HG03432 (cell line): ENCODE measurements around the gene RAI1.

Experiments used
- ATAC-seq: cut with Tn5 transposase; IDR thresholded peaks from one replicate; pipeline ENCODE4 v1.9.1; 2021; ENCODE audit warnings: mild to moderate bottlenecking, moderate library complexity; ENCODE audit not compliant: unreplicated experiment

Gene RAI1

DNA sequence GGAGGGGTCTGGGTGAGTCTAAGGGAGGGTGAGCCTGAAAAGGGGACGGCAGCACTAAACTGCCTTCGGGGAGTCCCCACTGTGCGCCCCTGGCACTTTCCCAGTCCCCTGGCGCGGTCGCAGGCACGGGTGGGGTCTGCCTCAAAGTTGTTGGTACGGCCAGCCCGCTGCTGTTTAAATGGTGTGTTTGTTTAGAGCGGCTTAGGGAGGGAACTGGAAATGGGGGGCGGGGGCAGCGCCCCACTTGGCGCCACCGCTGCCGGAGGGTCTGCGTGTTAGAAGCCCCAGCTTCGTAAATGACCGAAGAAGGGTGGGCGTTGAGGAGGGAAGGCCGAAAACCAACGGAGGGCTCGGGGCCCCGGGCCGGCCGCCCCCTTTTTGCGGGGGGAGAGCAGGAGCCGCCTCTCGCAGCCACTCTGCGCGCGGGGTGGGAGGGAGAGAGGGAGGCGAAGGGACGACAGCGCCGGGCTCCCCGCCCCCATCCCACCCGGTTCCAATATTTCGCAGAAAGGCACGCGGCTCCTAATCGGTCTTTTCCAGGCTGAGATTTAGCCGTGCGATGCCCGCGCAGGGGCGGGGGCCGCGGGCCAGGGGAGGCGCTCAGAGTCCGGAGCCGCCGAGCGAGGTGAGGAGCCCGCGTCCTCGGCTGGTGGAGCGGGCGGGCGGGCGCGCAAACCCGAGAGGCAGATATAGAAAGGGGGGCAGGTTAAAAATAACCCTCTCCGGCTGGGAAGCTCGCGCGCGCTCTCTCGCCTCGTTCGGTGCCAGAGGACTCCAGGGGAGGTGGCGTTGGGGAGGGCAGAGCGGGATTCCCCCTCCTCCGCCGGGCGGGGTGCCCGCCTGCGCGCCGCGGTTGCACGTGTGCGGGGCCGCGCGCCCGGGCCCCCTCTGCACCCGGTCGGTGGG lies 100.6 kb downstream of the RAI1 start:
- ATAC-seq = no peak

DNA sequence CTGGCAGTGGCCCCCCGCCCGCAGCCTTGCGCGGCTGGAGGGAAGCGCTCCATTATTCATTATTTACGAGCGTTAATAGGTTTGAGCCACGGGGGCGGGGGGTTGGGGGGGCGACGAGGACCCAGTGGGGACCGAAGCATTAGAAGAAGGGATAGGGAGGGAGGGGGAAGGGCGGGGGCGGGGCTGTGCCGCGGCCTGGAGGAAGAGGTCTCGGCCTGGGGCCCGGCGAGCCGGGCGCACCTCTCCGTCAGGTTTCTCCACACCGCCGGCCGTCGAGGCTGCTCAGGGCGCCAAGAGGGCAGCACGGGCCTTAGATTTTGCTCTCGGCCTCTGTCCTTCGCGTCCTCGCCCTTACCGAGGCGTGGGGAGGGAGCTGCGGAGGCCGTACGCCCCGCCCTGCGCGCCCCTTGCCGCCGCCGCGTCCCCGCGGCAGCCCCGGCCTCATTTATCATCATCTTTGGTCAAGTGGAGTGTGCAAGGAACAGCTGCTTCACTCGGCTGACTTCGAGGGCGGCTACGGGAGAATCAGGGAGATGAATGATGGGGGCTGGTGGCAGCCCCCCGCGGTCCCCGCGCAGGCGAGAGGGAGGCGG lies 101.4 kb downstream of the RAI1 start:
- ATAC-seq = peak; percentile 11

DNA sequence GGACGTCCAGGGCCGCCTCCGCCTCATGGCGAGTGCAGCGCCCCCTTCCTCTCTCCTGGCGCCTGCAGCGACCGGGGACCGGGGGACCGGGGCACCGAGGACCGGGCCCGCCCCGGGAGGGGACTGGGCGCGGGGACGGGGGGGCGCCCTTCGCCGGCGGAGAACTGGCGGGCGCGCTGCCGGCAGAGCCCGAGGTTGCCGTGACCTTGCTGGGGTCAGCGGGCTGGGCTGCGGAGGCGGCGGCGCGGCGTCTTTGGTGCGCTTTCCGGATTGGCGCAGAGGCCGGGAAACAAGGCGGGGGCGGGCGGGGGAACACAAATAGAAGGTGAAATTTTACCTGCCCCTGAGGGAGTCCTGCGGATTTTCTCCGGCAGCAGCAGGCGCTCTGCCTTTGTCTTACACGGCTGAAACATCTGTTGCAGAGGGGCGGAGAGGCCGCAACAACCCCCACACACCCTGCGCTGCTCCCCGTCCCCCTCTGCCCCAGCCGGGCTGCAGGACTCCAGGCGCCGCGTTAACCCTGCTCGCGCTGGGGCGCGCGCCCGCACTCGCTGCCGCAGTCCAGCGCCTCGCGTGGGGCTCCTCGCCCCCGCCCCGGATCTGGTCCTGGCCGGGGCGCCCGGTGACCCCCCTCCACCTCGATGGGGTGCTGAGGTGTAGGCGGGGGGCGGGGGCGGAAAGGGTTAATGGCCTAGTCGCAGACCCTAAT lies 102.0 kb downstream of the RAI1 start:
- peak; percentile 43 for ATAC-seq

DNA sequence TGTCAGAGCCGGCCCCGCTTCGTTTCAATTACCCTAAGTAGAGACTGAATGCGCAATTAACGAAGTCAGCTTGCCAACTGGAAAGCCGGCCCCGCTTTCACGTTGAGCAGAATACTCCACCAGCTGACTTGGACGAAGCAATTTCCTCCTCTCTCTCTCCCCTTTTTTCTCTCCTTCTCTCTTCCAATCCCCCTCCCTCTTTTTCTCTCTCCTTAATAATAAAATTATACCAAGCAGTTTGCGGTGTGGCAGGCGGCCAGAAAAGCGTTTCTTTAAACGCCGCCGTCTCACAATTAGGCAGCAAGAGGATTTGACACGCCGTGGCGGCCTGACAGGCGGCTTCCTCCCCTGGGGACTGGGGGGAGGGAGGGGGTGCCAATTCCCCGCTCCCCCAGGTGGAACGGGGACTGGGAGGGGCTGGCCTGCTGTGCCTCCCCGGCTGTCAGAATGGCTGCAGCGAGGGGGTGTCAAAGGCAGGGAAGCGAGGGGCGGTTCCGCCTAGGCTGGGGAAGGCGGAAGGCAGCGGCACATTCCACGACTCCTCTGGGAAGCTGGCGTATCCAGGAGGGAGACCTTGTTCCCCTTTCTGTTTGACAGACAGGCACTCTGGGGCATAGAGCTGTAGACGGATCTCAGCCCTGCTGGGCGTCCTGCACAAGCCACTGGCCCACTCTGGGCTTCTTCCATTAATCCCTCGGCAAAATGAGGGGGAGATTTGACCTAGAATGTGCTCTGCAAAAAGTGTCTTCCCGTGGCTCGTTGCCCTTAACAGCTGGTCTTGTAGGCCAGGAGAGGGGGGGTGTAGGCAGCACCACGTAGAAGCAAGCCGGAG lies 102.8 kb downstream of the RAI1 start:
- peak; percentile 25 for ATAC-seq

DNA sequence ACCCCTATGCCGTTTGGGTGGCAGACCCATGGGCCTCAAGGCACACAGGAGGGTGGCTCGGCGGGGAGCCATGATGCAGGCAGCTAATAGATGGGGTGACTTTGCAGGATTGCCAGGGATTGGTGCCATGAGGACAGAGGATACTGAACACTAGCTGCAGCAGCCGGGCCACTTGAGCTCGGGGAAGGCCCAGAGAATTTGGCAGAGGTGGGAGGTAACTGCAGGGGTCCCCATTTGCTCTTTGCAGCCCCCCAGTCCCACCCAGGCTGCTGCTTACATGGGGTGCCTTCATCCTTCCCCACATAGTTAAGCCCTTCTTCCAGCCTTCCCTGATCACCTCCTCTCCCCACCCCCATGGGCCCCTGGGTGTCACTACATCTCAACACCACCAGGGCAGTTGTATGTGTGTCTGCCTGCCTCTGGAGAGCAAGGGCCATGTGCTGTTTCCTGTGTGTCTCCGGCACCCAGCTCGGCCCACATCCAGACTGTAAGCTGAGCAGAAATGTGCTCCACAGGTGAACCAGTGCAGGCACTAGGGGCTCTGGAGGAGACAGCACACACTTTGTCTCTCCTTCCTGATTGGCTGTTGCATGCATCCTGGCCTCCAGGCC lies 103.5 kb downstream of the RAI1 start:
- ATAC-seq = no peak

DNA sequence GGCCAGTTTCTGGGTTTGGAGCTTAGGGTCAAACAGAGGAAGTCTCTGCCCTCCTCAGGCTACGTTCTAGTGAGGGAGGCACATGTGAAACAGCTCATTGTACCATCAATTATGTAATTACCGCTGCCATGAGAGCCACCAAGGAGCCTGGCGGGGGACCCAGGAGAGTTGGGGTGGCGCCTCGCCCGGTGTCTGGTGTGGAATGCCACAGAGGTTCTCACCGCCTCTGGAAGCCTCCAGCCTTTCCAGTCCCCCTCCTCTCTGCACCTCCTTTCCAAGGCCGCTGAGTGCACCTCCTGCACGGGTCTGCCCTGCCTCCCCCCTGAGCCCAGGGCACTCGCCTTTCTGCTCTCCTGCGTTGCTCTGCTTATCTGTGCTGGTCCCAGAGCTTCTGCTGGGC lies 104.1 kb downstream of the RAI1 start:
- no peak for ATAC-seq

DNA sequence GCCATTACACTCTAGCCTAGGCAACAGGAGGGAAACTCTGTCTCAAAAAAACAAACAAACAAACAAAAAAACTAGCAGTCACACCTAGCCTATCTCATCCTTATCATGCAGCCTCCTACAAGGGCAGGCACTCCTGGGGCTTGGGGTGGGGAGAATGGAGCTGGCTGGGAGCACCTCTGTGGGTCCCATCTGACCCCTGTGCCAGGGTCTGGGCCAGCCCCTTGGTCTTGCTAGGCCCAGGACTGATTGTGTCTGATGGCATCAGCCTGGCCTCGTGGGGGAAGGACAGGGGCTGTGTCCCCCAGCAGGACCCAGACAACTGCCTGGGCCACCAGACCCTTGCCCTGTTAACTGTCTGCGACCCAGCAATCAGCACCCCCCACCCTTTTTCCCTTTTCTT lies 105.7 kb downstream of the RAI1 start:
- no peak for ATAC-seq

DNA sequence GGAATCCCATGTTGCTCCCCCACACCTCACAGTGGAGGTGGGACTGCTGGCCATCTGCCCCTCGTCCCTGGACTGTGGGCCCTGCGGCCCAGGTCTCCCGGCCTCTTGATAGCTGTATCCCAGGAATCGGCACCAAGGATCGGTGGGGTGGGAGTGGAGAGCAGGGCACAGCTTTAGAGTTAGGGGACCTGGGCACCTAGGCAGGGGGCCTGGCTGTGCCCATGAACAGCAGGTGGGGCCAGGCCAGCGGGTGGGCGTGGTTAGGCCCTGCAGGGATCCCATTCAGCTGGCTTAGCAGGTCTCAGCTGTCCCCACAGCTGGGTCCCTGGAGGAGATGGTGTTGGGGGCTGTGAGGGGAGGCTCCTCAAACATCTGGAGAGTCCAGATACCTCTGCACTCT lies 106.3 kb downstream of the RAI1 start:
- ATAC-seq = no peak

DNA sequence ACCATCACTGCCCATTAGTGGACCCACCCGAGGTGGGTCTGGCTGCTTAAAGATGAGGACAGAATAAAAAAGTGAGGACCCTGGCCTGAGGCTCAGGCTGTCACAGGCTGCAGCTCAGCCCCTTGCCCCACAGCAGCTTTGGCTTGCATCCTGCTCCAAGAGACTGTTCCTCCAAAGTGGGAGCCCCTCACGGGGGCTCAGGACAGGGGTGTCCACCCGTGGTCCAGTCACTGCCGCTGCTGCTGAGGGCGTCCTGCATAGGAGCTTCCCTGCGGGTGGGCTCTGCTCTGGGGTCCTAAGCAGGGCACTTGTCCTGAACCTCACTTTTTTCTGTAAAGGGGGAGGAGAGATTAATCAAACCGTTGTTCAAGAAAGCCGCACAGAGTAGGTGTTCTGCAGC lies 107.7 kb downstream of the RAI1 start:
- no peak for ATAC-seq

DNA sequence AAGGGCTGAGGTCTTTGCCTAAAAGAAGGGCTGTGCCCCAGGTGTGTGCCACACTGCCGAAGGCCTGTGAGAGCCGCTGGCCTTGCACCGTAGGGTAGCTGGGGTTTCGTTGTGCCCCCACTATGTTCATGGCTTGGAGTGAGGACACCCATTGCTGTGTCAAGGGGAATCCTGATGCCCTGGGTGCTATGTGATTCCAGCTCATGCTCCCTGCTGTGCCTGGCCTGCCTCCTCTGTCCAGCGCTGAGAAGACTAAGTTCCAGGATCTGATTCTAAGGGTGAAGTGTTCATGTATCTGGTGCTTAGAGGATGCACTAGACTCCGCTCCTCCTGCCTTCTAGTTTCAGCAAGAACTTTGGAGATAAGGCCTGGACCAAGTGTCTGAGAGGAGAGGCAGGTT lies 108.2 kb downstream of the RAI1 start:
- no peak for ATAC-seq

DNA sequence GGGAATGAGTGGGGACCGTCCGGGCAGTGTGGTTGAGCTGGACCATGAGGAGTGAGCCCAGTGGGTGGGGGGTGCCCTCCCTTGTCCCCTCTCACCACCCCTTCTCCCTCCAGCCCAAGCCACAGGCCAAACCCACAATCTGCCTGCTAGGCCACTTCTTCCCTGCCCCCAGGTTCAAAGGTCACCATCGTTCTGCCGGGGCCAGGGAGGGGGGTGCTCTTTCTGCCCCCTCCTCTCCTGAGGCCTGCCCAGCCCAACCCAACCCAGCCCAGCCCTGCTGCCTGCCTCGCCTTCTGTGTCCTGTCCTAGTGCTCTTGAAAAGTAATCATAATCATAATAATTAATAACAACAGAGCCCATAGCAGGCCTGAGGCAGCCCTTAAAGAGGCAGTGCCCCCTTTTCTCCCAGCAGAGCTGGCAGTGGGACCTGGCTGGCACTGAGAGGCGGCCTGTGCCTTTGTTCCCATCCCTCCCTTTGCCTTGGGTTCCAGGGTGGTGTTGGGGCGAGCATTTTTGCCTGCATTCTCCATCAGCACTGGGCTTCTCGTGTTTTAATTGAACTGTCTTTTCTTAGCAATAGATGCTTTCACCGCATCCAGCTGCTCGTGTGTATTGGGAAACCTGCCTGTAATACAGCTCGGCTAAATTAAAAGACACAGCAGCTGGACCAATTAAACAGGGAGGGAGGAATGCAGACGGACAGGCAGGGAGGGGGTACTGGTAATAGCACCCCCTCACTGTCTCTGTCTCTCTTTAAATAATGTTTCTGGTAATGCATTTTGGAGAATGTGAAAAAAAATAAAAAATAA lies 108.8 kb downstream of the RAI1 start:
- ATAC-seq = no peak

DNA sequence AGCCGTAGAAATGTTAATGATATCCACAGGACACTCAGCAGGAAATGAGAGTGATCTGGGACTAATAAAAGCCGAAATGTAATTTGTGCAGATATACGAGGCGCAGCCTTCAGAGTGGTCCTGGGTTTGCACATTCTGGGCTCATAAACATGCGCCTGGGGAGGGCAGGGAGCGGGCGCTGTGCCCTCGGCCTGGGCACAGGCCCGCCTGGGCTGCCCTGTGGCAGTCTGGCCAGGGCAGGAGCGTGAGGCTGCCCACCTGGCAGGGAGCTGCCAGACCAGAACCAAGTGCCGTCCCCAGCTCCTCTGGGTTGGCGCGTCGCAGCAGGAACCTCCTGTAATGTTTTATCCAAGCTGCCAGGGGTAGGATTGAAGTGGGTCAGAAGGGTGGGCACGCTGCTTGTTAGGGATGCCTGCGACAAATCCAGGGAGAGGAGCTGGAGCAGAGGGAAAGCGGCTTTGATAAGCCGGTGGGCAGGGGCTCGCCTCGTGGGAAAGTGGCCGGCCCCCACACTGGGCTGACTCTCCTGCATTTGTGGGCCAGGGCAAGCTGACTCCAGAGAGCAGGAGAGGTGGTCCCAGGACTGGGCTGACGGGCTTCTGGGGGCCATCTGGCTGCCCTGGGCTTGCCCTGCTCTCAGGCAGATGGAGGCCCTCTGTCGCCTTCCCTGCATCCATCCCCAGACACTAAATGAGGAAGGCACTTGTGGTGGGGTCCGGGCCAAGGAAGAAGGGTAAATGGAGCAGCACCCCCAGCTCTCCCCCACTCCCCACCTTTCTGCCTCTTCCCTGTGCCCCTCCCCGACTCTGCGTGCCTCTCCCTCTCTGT lies 109.6 kb downstream of the RAI1 start:
- no peak for ATAC-seq

DNA sequence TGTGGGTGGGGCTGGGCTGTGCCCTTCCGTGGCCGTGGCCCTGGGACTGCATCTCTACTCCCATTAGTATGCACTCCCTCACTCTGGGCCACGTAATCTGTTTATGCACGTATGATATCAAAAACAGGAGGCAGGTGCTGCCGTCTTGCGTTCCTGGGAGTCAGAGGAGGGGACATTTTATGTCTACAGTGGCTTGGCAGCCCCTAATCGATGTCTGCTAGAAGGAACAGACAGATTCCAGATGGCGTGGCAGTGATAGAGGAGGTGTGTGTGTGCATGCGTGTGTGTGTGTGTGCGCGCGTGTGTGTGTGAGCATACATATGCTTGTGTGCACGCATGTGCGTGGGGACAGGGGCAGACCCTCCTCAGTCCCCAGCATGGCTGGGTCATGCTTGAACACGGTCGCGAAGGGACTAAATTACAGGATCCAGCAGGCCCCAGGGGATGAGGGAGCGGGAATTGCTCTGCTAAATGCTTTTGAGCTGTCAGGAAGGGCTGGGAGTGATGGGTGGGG lies 110.8 kb downstream of the RAI1 start:
- ATAC-seq = no peak

DNA sequence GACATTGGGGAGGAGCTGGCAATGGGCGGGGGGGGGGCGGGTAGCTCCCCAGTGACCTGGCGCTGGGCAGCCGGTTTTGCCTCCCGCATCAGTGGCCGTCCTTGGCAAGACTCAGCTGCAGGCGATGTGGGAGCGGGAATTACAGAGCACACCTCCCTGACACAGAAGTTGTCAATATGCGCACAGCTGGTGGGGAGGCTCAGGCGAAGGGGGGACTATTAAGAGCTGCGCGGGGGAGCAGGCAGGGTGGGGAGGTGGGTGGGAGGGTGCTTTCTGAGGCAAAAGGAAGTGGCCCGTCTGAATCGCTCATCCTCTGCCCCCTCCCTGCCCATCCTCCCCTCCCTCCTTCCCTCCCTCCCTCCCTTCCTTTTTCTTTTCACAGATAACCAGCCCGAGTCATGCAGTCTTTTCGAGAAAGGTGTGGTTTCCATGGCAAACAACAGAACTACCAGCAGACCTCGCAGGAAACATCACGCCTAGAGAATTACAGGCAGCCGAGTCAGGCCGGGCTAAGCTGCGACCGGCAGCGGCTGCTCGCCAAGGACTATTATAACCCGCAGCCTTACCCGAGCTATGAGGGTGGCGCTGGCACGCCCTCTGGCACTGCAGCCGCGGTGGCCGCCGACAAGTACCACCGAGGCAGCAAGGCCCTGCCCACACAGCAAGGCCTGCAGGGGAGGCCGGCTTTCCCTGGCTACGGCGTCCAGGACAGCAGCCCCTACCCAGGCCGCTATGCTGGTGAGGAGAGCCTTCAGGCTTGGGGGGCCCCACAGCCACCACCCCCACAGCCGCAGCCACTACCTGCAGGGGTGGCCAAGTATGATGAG lies 111.5 kb downstream of the RAI1 start:
- ATAC-seq = no peak

DNA sequence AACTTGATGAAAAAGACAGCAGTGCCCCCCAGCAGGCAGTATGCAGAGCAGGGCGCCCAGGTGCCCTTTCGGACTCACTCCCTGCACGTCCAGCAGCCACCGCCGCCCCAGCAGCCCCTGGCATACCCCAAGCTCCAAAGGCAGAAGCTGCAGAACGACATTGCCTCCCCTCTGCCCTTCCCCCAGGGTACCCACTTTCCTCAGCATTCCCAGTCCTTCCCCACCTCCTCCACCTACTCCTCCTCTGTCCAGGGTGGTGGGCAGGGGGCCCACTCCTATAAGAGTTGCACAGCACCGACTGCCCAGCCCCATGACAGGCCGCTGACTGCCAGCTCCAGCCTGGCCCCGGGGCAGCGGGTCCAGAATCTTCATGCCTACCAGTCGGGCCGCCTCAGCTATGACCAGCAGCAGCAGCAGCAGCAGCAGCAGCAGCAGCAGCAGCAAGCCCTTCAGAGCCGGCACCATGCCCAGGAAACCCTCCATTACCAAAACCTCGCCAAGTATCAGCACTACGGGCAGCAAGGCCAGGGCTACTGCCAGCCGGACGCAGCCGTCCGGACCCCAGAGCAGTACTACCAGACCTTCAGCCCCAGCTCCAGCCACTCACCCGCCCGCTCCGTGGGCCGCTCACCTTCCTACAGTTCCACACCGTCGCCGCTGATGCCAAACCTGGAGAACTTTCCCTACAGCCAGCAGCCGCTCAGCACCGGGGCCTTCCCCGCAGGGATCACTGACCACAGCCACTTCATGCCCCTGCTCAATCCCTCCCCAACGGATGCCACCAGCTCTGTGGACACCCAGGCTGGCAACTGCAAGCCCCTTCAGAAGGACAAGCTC lies 112.3 kb downstream of the RAI1 start:
- no peak for ATAC-seq

DNA sequence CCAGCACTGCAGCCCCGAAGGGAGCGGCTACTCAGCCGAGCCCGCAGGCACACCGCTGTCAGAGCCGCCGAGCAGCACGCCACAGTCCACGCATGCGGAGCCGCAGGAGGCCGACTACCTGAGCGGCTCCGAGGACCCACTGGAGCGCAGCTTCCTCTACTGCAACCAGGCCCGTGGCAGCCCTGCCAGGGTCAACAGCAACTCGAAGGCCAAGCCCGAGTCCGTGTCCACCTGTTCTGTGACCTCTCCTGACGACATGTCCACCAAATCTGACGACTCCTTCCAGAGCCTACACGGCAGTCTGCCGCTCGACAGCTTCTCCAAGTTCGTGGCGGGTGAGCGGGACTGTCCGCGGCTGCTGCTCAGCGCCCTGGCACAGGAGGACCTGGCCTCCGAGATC lies 113.1 kb downstream of the RAI1 start:
- no peak for ATAC-seq

DNA sequence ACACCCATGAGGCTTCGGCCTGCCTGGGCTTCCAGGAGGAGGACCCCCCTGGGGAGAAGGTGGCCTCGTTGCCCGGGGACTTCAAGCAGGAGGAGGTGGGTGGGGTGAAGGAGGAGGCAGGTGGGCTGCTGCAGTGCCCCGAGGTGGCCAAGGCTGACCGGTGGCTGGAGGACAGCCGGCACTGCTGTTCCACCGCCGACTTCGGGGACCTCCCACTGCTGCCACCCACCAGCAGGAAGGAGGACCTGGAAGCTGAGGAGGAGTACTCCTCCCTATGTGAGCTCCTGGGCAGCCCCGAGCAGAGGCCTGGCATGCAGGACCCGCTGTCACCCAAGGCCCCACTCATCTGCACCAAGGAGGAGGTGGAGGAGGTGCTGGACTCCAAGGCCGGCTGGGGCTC lies 114.0 kb downstream of the RAI1 start:
- no peak for ATAC-seq
